ENCODE results near the gene MLLT3.

- TF ChIP-seq ZNF232 (CRISPR knock-in tag; IDR thresholded peaks at IDR 0.05) (no peak), NFYB (CRISPR knock-in tag; conservative IDR thresholded peaks at IDR 0.05; ENCODE audit: low read depth) (no peak), CTCF (IDR thresholded peaks at IDR 0.05) (no peak), TP53 (CRISPR knock-in tag; IDR thresholded peaks at IDR 0.05) (no peak), RELA (CRISPR knock-in tag; IDR thresholded peaks at IDR 0.05; ENCODE audit: borderline replicate concordance) (no peak), JUN (CRISPR knock-in tag; IDR thresholded peaks at IDR 0.05) (no peak), OVOL2 (CRISPR knock-in tag; IDR thresholded peaks at IDR 0.05; ENCODE audit: borderline replicate concordance) (no peak), ZNF121 (CRISPR knock-in tag; IDR thresholded peaks at IDR 0.05) (no peak), USF1 (CRISPR knock-in tag; IDR thresholded peaks at IDR 0.05) (no peak), NFE2L1 (CRISPR knock-in tag; IDR thresholded peaks at IDR 0.05) (no peak)
- TF ChIP-seq, protein P1, sequence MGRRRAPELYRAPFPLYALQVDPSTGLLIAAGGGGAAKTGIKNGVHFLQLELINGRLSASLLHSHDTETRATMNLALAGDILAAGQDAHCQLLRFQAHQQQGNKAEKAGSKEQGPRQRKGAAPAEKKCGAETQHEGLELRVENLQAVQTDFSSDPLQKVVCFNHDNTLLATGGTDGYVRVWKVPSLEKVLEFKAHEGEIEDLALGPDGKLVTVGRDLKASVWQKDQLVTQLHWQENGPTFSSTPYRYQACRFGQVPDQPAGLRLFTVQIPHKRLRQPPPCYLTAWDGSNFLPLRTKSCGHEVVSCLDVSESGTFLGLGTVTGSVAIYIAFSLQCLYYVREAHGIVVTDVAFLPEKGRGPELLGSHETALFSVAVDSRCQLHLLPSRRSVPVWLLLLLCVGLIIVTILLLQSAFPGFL (CRISPR knock-in tag; IDR thresholded peaks at IDR 0.05; ENCODE audit: borderline replicate concordance) = no peak
- TF ChIP-seq, protein P2, sequence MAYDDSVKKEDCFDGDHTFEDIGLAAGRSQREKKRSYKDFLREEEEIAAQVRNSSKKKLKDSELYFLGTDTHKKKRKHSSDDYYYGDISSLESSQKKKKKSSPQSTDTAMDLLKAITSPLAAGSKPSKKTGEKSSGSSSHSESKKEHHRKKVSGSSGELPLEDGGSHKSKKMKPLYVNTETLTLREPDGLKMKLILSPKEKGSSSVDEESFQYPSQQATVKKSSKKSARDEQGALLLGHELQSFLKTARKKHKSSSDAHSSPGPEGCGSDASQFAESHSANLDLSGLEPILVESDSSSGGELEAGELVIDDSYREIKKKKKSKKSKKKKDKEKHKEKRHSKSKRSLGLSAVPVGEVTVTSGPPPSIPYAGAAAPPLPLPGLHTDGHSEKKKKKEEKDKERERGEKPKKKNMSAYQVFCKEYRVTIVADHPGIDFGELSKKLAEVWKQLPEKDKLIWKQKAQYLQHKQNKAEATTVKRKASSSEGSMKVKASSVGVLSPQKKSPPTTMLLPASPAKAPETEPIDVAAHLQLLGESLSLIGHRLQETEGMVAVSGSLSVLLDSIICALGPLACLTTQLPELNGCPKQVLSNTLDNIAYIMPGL (CRISPR knock-in tag; IDR thresholded peaks at IDR 0.05) = no peak
- TF ChIP-seq, protein P3, sequence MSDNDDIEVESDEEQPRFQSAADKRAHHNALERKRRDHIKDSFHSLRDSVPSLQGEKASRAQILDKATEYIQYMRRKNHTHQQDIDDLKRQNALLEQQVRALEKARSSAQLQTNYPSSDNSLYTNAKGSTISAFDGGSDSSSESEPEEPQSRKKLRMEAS (CRISPR knock-in tag; IDR thresholded peaks at IDR 0.05) = no peak
- TF ChIP-seq, protein P4, sequence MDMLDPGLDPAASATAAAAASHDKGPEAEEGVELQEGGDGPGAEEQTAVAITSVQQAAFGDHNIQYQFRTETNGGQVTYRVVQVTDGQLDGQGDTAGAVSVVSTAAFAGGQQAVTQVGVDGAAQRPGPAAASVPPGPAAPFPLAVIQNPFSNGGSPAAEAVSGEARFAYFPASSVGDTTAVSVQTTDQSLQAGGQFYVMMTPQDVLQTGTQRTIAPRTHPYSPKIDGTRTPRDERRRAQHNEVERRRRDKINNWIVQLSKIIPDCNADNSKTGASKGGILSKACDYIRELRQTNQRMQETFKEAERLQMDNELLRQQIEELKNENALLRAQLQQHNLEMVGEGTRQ (CRISPR knock-in tag; IDR thresholded peaks at IDR 0.05) = no peak
Observed at GRCh38 chr9:20664501-20664900, 42.2 kb upstream of the MLLT3 start.
